ENCODE data around the gene TCEANC.

The TCEANC gene

DNA sequence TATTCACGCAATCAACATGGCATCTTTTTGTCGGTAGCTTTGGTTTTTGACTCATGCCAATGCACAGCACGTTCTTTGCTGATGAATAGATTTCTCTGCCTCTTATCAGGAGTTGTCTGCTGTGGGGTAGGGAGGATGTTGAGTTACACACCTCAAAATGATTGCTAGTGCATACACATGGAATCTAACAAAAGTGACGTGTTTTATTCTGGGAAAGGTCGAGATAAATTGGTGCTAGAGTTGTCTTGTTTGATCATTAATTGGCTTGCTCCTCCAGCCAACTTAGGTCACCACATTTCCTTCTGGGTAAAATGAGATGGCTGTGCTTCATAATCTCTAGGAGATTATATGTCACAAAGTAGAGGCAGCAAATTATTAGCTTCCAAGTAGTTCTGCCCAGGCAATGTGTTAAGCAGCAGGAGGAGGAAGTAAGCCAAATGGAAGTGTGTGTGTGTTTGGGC, 39.9 kb downstream of the TCEANC start:
- peaks cover 39% of the 10 kb centered on the region for H3K79me2 ChIP-seq
- H3K27ac ChIP-seq = no peak overlapping the region
- H2AFZ ChIP-seq = no peak overlapping the region
- H3K4me2 ChIP-seq (ENCODE audit: low read length) = peak overlapping the region; percentile 35
- peaks cover 2% of the 10 kb centered on the region for H3K4me1 ChIP-seq
- H3K4me3 ChIP-seq (ENCODE audit: low read depth, low read length) = no peak overlapping the region
- no peaks in the 10 kb centered on the region for H3K9me3 ChIP-seq (ENCODE audit: control insufficient read depth, low read length)
- TF ChIP-seq, protein P1, sequence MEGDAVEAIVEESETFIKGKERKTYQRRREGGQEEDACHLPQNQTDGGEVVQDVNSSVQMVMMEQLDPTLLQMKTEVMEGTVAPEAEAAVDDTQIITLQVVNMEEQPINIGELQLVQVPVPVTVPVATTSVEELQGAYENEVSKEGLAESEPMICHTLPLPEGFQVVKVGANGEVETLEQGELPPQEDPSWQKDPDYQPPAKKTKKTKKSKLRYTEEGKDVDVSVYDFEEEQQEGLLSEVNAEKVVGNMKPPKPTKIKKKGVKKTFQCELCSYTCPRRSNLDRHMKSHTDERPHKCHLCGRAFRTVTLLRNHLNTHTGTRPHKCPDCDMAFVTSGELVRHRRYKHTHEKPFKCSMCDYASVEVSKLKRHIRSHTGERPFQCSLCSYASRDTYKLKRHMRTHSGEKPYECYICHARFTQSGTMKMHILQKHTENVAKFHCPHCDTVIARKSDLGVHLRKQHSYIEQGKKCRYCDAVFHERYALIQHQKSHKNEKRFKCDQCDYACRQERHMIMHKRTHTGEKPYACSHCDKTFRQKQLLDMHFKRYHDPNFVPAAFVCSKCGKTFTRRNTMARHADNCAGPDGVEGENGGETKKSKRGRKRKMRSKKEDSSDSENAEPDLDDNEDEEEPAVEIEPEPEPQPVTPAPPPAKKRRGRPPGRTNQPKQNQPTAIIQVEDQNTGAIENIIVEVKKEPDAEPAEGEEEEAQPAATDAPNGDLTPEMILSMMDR (IDR thresholded peaks at IDR 0.05) = no peak
- no peak overlapping the region for H3K9ac ChIP-seq
- H3K36me3 ChIP-seq (ENCODE audit: control insufficient read depth, insufficient read depth, low read length) = no peaks in the 10 kb centered on the region
- no peaks in the 10 kb centered on the region for H3K27me3 ChIP-seq (ENCODE audit: control insufficient read depth, insufficient read depth, low read length)

DNA sequence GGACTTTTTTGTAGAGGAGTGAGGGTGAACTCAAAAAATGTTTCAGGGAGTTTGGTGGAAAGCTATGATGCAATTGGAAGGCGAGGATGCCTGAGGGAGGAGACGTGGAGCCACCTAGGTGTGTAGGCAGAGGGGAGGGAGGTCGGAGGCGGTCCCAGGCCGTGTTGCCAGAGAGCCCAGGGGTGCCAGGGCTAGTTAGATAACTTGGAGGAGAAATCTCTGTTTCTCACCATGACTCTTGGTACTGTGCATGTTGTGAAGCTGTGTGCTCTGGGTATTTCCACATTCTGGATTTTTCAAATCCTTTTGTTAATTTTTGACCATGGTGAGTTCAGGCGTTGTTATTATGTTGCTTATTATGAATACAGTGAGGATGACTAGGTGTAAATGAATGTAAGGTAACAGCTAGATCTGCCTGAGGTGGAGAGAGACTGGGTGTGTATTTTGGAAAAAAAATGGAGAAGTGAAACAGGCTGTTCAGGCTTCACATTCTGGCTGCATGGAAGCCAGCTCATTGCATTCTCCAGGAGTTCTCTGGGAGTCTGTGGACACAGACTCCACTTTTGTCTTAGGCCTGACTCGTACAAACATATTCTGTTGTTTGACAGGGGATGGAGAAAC, 40.5 kb downstream of the TCEANC start:
- no peaks in the 10 kb centered on the region for H3K36me3 ChIP-seq (ENCODE audit: control insufficient read depth, insufficient read depth, low read length)
- H3K9me3 ChIP-seq (ENCODE audit: control insufficient read depth, low read length) = no peaks in the 10 kb centered on the region
- H3K79me2 ChIP-seq = peaks cover 39% of the 10 kb centered on the region
- no peak overlapping the region for H2AFZ ChIP-seq
- no peak overlapping the region for H3K9ac ChIP-seq
- H3K4me3 ChIP-seq (ENCODE audit: low read depth, low read length) = no peak overlapping the region
- TF ChIP-seq, protein P1 (IDR thresholded peaks at IDR 0.05) = no peak
- H3K4me1 ChIP-seq = peaks cover 2% of the 10 kb centered on the region
- no peak overlapping the region for H3K27ac ChIP-seq
- H3K27me3 ChIP-seq (ENCODE audit: control insufficient read depth, insufficient read depth, low read length) = no peaks in the 10 kb centered on the region
- H3K4me2 ChIP-seq (ENCODE audit: low read length) = peak overlapping the region; percentile 33

DNA sequence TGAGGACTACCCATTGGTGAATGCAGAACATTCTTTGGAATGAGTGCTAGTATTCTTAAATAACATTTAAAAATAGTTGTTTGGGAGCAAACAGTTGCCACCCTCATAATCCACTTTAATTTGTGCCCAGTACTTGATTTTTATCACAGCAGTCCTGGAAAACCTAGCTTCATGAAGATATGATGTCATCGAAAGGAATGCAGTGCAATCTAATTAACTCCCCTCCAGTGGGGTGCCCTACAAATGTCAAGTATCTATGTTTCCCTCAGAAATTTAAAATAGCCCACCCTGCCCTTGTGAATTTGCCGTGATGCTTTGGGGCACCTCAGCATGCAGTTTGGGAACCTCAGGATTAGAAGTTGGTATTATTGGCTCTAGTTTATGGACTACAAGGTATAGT, 41.4 kb downstream of the TCEANC start:
- Histone ChIP-seq H2AFZ (no peak overlapping the region), H3K36me3 (ENCODE audit: control insufficient read depth, insufficient read depth, low read length) (no peaks in the 10 kb centered on the region), H3K9ac (no peak overlapping the region), H3K27ac (no peak overlapping the region), H3K27me3 (ENCODE audit: control insufficient read depth, insufficient read depth, low read length) (no peaks in the 10 kb centered on the region), H3K9me3 (ENCODE audit: control insufficient read depth, low read length) (no peaks in the 10 kb centered on the region), H3K4me1 (peaks cover 6% of the 10 kb centered on the region), H3K79me2 (peaks cover 45% of the 10 kb centered on the region), H3K4me2 (ENCODE audit: low read length) (no peak overlapping the region), H3K4me3 (ENCODE audit: low read depth, low read length) (peak overlapping the region; percentile 16)
- TF ChIP-seq, protein P1 (IDR thresholded peaks at IDR 0.05) = no peak

DNA sequence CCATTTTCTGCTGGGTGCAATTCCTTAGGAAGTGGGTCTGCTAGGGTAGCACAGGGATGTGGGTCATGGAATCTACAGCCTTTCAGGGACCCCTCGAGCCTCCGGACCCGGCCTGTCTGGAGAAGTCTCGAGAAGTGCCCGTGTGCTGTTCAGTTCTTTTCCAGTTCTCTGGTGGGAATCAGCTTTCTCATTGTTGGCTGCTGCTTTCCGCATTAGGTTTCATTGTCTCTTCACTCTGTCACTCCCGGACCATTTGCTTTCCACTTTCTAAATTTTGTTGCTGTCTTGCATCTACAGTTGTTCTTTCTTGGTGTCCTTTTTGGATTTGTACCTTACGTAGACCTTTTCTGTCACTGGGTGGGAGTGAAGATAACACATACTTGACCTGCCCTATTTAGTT, 42.0 kb downstream of the TCEANC start:
- no peaks in the 10 kb centered on the region for H3K36me3 ChIP-seq (ENCODE audit: control insufficient read depth, insufficient read depth, low read length)
- no peak overlapping the region for H2AFZ ChIP-seq
- H3K27ac ChIP-seq = no peak overlapping the region
- H3K4me1 ChIP-seq = peaks cover 7% of the 10 kb centered on the region
- peaks cover 47% of the 10 kb centered on the region for H3K79me2 ChIP-seq
- H3K4me2 ChIP-seq (ENCODE audit: low read length) = peak overlapping the region; percentile 19
- TF ChIP-seq, protein P1 (IDR thresholded peaks at IDR 0.05) = no peak
- no peaks in the 10 kb centered on the region for H3K9me3 ChIP-seq (ENCODE audit: control insufficient read depth, low read length)
- no peak overlapping the region for H3K9ac ChIP-seq
- H3K4me3 ChIP-seq (ENCODE audit: low read depth, low read length) = no peak overlapping the region
- H3K27me3 ChIP-seq (ENCODE audit: control insufficient read depth, insufficient read depth, low read length) = no peaks in the 10 kb centered on the region

DNA sequence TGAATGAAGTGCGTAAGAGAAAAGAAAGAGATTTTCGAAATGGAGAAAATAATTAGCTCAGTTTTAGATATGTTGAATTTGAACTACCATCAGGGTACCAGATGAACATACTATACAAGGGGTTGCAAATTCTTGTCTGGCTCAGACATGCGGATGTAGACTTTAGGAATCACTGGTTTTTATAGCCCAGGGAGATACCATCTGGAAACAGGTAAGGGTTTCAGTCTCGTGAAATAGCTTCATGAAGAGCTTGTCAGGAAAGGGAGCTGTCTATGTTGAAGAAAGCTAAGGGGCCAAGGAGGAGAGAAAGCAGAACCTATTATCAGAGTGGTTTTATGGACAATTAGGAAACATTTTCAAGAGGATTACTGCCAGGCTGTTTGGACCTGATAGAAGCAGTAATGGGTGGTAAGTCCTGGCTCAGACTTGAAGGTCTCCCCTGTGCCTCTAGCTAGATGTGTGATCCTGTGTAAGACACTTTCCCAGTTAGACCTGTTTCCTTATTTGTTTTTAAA, 42.7 kb downstream of the TCEANC start:
- Histone ChIP-seq H3K4me1 (peaks cover 7% of the 10 kb centered on the region), H3K27me3 (ENCODE audit: control insufficient read depth, insufficient read depth, low read length) (no peaks in the 10 kb centered on the region)

More for the DNA sequence above, 42.7 kb downstream of the TCEANC start:
- H3K27ac ChIP-seq = no peak overlapping the region
- no peak overlapping the region for H3K9ac ChIP-seq
- peaks cover 50% of the 10 kb centered on the region for H3K79me2 ChIP-seq
- no peaks in the 10 kb centered on the region for H3K36me3 ChIP-seq (ENCODE audit: control insufficient read depth, insufficient read depth, low read length)
- no peaks in the 10 kb centered on the region for H3K9me3 ChIP-seq (ENCODE audit: control insufficient read depth, low read length)
- H3K4me2 ChIP-seq (ENCODE audit: low read length) = no peak overlapping the region
- H2AFZ ChIP-seq = no peak overlapping the region
- H3K4me3 ChIP-seq (ENCODE audit: low read depth, low read length) = no peak overlapping the region
- TF ChIP-seq, protein P1 (IDR thresholded peaks at IDR 0.05) = no peak
